Natural killer cell (primary cell): Measurements from ENCODE around the gene METTL16. TPM values are rescaled to one million over a fixed set of nuclear protein-coding genes. Genes with fewer than 3 reads are reported as not detected.
A peak's percentile ranks its signal among the peaks of the same experiment; 100 is the strongest.

Source experiments
- ATAC-seq, 3 donors: fragments of 150-1000 bp in 2 of 3; fragments of 200-7000 bp in 1 of 3; cut with Tn5 transposase; 1 replicate in 1 of 3; 2 replicates in 2 of 3; pipeline ENCODE4 v1.10.0; 2021; ENCODE audit warnings: mild to moderate bottlenecking in 2 of 3, moderate library complexity in 2 of 3
- DNase-seq, 2 donors: peaks; one replicate each; pipeline versions ENCODE4 v3.0.0 to v3.0.0-alpha.2; 2013 to 2021; ENCODE audit warnings: mixed read lengths in 1 of 2
- H3K27ac ChIP-seq: one replicate; pipeline ENCODE4 v1.5.1; 2013; ENCODE audit warnings: mild to moderate bottlenecking, low read length
- H3K27me3 ChIP-seq: one replicate; pipeline ENCODE4 v1.6.1; 2013; ENCODE audit warnings: low read length; ENCODE audit not compliant: control insufficient read depth, insufficient read depth
- H3K36me3 ChIP-seq: one replicate; pipeline ENCODE4 v1.6.1; 2013; ENCODE audit warnings: low read length; ENCODE audit not compliant: control insufficient read depth, insufficient read depth
- H3K4me1 ChIP-seq: one replicate; pipeline ENCODE4 v1.6.1; 2013; ENCODE audit warnings: low read length; ENCODE audit not compliant: control insufficient read depth, insufficient read depth
- H3K4me3 ChIP-seq: one replicate; pipeline ENCODE4 v1.5.1; 2013; ENCODE audit warnings: low read length
- H3K9me3 ChIP-seq: one replicate; pipeline ENCODE4 v1.6.1; 2013; ENCODE audit warnings: low read length; ENCODE audit not compliant: control insufficient read depth, insufficient read depth
- H3K27ac Mint-ChIP-seq, 2 donors: one replicate each; pipeline ENCODE4 v1.8.0; 2022; ENCODE audit warnings: mild to moderate bottlenecking in 2 of 2, mixed read lengths in 2 of 2, moderate library complexity in 1 of 2
- H3K27me3 Mint-ChIP-seq, 2 donors: one replicate each; pipeline ENCODE4 v1.8.0; 2022; ENCODE audit warnings: low read depth in 2 of 2, mixed read lengths in 2 of 2
- H3K36me3 Mint-ChIP-seq: one replicate; pipeline ENCODE4 v1.8.0; 2022; ENCODE audit warnings: mixed read lengths
- H3K4me1 Mint-ChIP-seq, 2 donors: one replicate each; pipeline ENCODE4 v1.8.0; 2022; ENCODE audit warnings: mixed read lengths in 2 of 2
- H3K4me3 Mint-ChIP-seq: one replicate; pipeline ENCODE4 v1.8.0; 2022; ENCODE audit warnings: mild to moderate bottlenecking, moderate library complexity, mixed read lengths
- H3K9me3 Mint-ChIP-seq, 2 donors: one replicate each; pipeline ENCODE4 v1.8.0; 2022; ENCODE audit warnings: mixed read lengths in 2 of 2
- CTCF ChIP-seq: fragments of 200-600 bp; IDR thresholded peaks from one replicate; pipeline ENCODE4 v1.8.0; 2022; ENCODE audit warnings: antibody characterized with exemption
- WGBS: methylation state at CpG from one replicate; pipeline ENCODE4 v1.1.7; 2013; ENCODE audit warnings: missing lambda C conversion rate; ENCODE audit not compliant: insufficient coverage; 5-methylcytosine and 5-hydroxymethylcytosine counted together
- intact Hi-C: fragments of 100-400 bp; cut with micrococcal nuclease; formaldehyde crosslinking; loops from one replicate; pipeline ENCODE4 v1.14.2; 2022
- total RNA-seq, 4 donors: library from RNA; stranded (reverse); fragments of 120-200 nt in 1 of 4; gene quantifications; one replicate each; pipeline versions ENCODE4 v1.2.3 to v1.2.4, GENCODE V29; 2013 to 2022

Gene METTL16
- total RNA-seq, 3 donors from 2014 or later (not counting 1 experiment from before 2014, with no cell fraction given) = 27.9 to 36.9 (median 32.0) TPM

GRCh38 chr17:2388683-2389055 is 123.0 kb downstream of the METTL16 start:
- TF ChIP-seq CTCF = no peak
- no peak overlapping the region for H3K4me3 ChIP-seq
- intact Hi-C loops = no loop called here
- ATAC-seq = no peak
- no peaks in the 10 kb centered on the region for H3K9me3 ChIP-seq
- Mint-ChIP-seq H3K27me3 (no peaks in the 10 kb centered on the region), H3K27ac (peak overlapping the region; percentile 15 to 57), H3K36me3 (no peaks in the 10 kb centered on the region), H3K4me3 (no peak overlapping the region), H3K9me3 (no peaks in the 10 kb centered on the region), H3K4me1 (peaks cover 12 to 31% of the 10 kb centered on the region in 2 donors)
- H3K36me3 ChIP-seq = peaks cover 19% of the 10 kb centered on the region
- DNase-seq = no peak
- H3K27me3 ChIP-seq = no peaks in the 10 kb centered on the region
- H3K27ac ChIP-seq = no peak overlapping the region
- WGBS = 90% methylated on average over 15 of the region's 15 CpGs
- H3K4me1 ChIP-seq = peaks cover 20% of the 10 kb centered on the region

GRCh38 chr17:2388020-2388682 is 123.5 kb downstream of the METTL16 start:
- no peaks in the 10 kb centered on the region for H3K36me3 Mint-ChIP-seq
- ATAC-seq (no peak), DNase-seq (no peak)
- peak overlapping the region in 1 of 2 donors; percentile 15 for H3K27ac Mint-ChIP-seq
- Histone ChIP-seq H3K27me3 (no peaks in the 10 kb centered on the region), H3K4me3 (no peak overlapping the region), H3K9me3 (no peaks in the 10 kb centered on the region), H3K36me3 (peaks cover 19% of the 10 kb centered on the region), H3K4me1 (peaks cover 22% of the 10 kb centered on the region), H3K27ac (no peak overlapping the region)
- H3K4me3 Mint-ChIP-seq = no peak overlapping the region
- TF ChIP-seq CTCF = no peak
- 92% methylated on average over 21 of the region's 21 CpGs for WGBS
- no peaks in the 10 kb centered on the region for H3K9me3 Mint-ChIP-seq
- H3K27me3 Mint-ChIP-seq = no peaks in the 10 kb centered on the region
- intact Hi-C loops = no loop called here
- H3K4me1 Mint-ChIP-seq = peaks cover 12 to 31% of the 10 kb centered on the region in 2 donors

GRCh38 chr17:2387086-2388019 is 124.3 kb downstream of the METTL16 start:
- DNase-seq (no peak), ATAC-seq (no peak)
- peaks cover 11 to 29% of the 10 kb centered on the region in 2 donors for H3K4me1 Mint-ChIP-seq
- H3K36me3 ChIP-seq = peaks cover 19% of the 10 kb centered on the region
- no peak overlapping the region for H3K27ac ChIP-seq
- H3K27me3 ChIP-seq = no peaks in the 10 kb centered on the region
- intact Hi-C loops = no loop called here
- no peaks in the 10 kb centered on the region for H3K9me3 Mint-ChIP-seq
- H3K4me1 ChIP-seq = peaks cover 29% of the 10 kb centered on the region
- TF ChIP-seq CTCF = no peak
- no peaks in the 10 kb centered on the region for H3K9me3 ChIP-seq
- WGBS = 95% methylated on average over 41 of the region's 41 CpGs
- H3K4me3 Mint-ChIP-seq = no peak overlapping the region
- H3K27ac Mint-ChIP-seq = no peak overlapping the region
- no peaks in the 10 kb centered on the region for H3K27me3 Mint-ChIP-seq
- no peaks in the 10 kb centered on the region for H3K36me3 Mint-ChIP-seq
- no peak overlapping the region for H3K4me3 ChIP-seq
